Activated CD4-positive, alpha-beta T cell treated with anti-CD3 and anti-CD28 coated beads for 36 hours (primary cell): ENCODE data around the gene CRABP2. TPM values are rescaled to one million over a fixed set of nuclear protein-coding genes. Genes with fewer than 3 reads are reported as not detected.

Experiments used
- ATAC-seq: fragments of 200-7000 bp; cut with Tn5 transposase; one replicate; pipeline ENCODE4 v1.10.0; 2021; ENCODE audit warnings: mild to moderate bottlenecking, moderate library complexity
- CTCF ChIA-PET: fragments of 350-600 bp; sonication (Branson Sonifier 250); formaldehyde crosslinking; loops from one replicate; lab custom pipeline; 2021; ENCODE audit warnings: antibody characterized with exemption; lab: Charles Lee
- POLR2A ChIA-PET: fragments of 350-600 bp; sonication (Branson Sonifier 250); formaldehyde crosslinking; loops from one replicate; lab custom pipeline; 2021; ENCODE audit warnings: antibody characterized with exemption, inconsistent platforms; lab: Charles Lee
- DNase-seq: peaks from one replicate; pipeline ENCODE4 v3.0.0-alpha.2; 2020
- H3K27ac Mint-ChIP-seq: one replicate; pipeline ENCODE4 v1.8.0; 2021; ENCODE audit warnings: mixed read lengths
- H3K27me3 Mint-ChIP-seq: one replicate; pipeline ENCODE4 v1.8.0; 2021; ENCODE audit warnings: mixed read lengths
- H3K36me3 Mint-ChIP-seq: one replicate; pipeline ENCODE4 v1.8.0; 2021; ENCODE audit warnings: low read depth, mixed read lengths
- H3K4me1 Mint-ChIP-seq: one replicate; pipeline ENCODE4 v1.8.0; 2021; ENCODE audit warnings: mixed read lengths
- H3K4me3 Mint-ChIP-seq: one replicate; pipeline ENCODE4 v1.8.0; 2021; ENCODE audit warnings: mild to moderate bottlenecking, moderate library complexity, mixed read lengths
- H3K9me3 Mint-ChIP-seq: one replicate; pipeline ENCODE4 v1.8.0; 2021; ENCODE audit warnings: low read depth, mixed read lengths
- intact Hi-C, 2 experiments: fragments of 100-400 bp; cut with DNase I in 1 of 2; cut with micrococcal nuclease in 1 of 2; formaldehyde crosslinking; loops; one replicate each; pipeline versions ENCODE4 v1.14.2 to v1.15.1; 2022 to 2024; cut with DNase I, micrococcal nuclease
- total RNA-seq, 2 experiments: library from RNA; stranded (reverse); gene quantifications; one replicate each; pipeline ENCODE4 v1.2.3, GENCODE V29; 2021

The CRABP2 gene
- total RNA-seq, 2 experiments from 2014 or later = 0.88 to 0.98 TPM

- DNase-seq (peak; percentile 91), ATAC-seq (peak; percentile 73)
- Mint-ChIP-seq H3K4me3 (no peak within 1 kb of the TSS), H3K36me3 (peaks cover 43% of the 10 kb centered on the region), H3K9me3 (no peaks in the 10 kb centered on the region), H3K27ac (peak within 1 kb of the TSS; percentile 99), H3K4me1 (peaks cover 29% of the 10 kb centered on the region), H3K27me3 (no peaks in the 10 kb centered on the region)
- intact Hi-C loops = loop anchor here (1.0 to 5.0 kb wide), 13 partner anchors 13 to 516 kb away; partner anchors contain the start of genes MEF2D (in 2 of the 2), MRPL24 (in 2 of the 2), PRCC (in 2 of the 2) and SH2D2A (in 2 of the 2)
- POLR2A ChIA-PET = interaction anchor here (0.6 to 4.1 kb wide), 11 partner anchors 12 to 88 kb away, joined by 3 to 55 read pairs (median 6); partner anchors contain the start of genes HDGF, MRPL24, PRCC and SH2D2A
- CTCF ChIA-PET = interaction anchor here (0.6 to 6.2 kb wide), 23 partner anchors 8 to 411 kb away, joined by 3 to 220 read pairs (median 17); partner anchors contain the start of genes CRABP2, HDGF, INSRR and MRPL24
These were observed 22.7 kb upstream of the CRABP2 start, which contains the start of gene METTL25B for GRCh38 chr1:156727926-156728598. TSS of gene METTL25B (plus strand) at chr1:156728469. CDS start at chr1:156729105, 636 bp downstream.

DNA sequence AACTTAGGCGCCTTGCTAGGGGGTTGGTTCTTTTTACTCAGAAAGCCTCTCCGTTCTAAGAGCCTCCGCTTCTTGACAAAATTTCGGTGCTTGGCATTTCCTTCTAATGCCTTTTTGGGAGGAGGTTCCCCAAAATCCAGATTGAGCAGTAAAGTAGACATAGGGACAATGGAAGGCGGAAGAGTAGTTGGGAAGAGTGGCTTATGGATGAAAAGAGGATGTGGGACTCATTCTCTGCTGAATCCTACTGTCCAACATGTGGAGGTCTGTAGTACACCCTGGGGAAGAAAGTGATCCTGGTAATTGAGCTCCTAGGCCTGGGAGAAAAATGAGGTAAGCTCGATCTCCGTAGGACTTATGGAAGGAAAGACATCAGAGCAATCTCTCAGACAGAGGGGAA lies 22.1 kb upstream of the CRABP2 start:
- peak overlapping the region; percentile 99 for H3K27ac Mint-ChIP-seq
- no peak for ATAC-seq
- intact Hi-C loops = loop anchor here (2.0 to 5.0 kb wide), 3 partner anchors 133 to 515 kb away; partner anchors contain the start of genes MEF2D (in 1 of the 2), NTRK1 (in 1 of the 2) and PMF1 (in 1 of the 2)

DNA sequence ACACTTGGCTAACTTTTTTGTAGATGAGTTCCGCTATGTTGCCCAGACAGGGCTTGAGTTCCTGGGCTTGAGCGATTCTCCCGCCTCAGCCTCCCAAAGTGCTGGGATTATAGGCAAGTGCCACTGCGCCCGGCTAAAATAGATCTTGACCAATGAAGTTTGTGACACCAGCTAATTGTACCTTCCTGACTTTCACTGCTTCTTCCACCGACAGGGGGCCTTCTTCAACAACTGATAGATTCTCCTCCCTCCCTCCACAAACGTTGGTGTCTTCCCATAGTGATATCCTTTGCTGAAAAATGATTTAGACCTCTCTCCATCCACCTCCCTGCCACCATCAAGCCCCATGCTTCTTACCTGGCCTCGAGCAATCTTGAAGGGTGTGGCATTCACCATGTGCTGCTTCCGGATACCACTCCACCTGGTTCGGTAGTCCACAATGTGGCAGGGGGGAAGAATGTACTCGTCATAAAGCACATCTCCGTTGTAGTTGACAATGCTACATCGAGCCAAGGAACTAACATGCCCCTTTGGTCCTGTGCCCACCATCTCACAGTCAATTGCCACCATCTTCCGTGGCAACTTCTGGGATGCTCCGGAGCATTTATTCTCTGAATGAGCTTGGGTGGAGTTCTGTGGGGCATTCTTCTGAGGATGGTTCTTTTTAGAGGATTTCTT lies 21.3 kb upstream of the CRABP2 start:
- CTCF ChIA-PET = interaction anchor here (0.6 to 6.2 kb wide), 57 partner anchors 10 to 352 kb away, joined by 3 to 220 read pairs (median 6); partner anchors contain the start of genes CRABP2, HDGF, INSRR and MRPL24
- no peak overlapping the region for H3K4me3 Mint-ChIP-seq
- H3K27ac Mint-ChIP-seq = peak overlapping the region; percentile 99
- no peaks in the 10 kb centered on the region for H3K9me3 Mint-ChIP-seq
- H3K27me3 Mint-ChIP-seq = no peaks in the 10 kb centered on the region
- ATAC-seq = no peak
- DNase-seq = peak; percentile 77
- intact Hi-C loops = loop anchor here (1.0 to 5.0 kb wide), 8 partner anchors 37 to 514 kb away; partner anchors contain the start of genes NTRK1 (in 2 of the 2), MEF2D (in 1 of the 2) and PMF1 (in 1 of the 2)
- H3K36me3 Mint-ChIP-seq = peaks cover 41% of the 10 kb centered on the region
- H3K4me1 Mint-ChIP-seq = peaks cover 31% of the 10 kb centered on the region
- POLR2A ChIA-PET = interaction anchor here (0.6 to 4.1 kb wide), 11 partner anchors 11 to 164 kb away, joined by 3 to 36 read pairs (median 7); partner anchors contain the start of genes HDGF, MRPL24, NTRK1 and PRCC

More for the DNA sequence above, 22.1 kb upstream of the CRABP2 start:
- CTCF ChIA-PET = interaction anchor here (0.6 to 6.2 kb wide), 23 partner anchors 9 to 247 kb away, joined by 3 to 220 read pairs (median 19); partner anchors contain the start of genes CRABP2, HDGF, INSRR and MRPL24
- H3K9me3 Mint-ChIP-seq = no peaks in the 10 kb centered on the region
- POLR2A ChIA-PET = interaction anchor here (0.9 to 4.1 kb wide), 6 partner anchors 13 to 43 kb away, joined by 3 to 55 read pairs (median 20); partner anchors contain the start of genes HDGF, MRPL24 and PRCC
- no peaks in the 10 kb centered on the region for H3K27me3 Mint-ChIP-seq
- H3K36me3 Mint-ChIP-seq = peaks cover 40% of the 10 kb centered on the region
- peaks cover 29% of the 10 kb centered on the region for H3K4me1 Mint-ChIP-seq
- DNase-seq = no peak
- H3K4me3 Mint-ChIP-seq = no peak overlapping the region

- Mint-ChIP-seq H3K4me3 (no peak overlapping the region), H3K4me1 (peaks cover 31% of the 10 kb centered on the region), H3K27ac (no peak overlapping the region), H3K36me3 (peaks cover 45% of the 10 kb centered on the region), H3K27me3 (no peaks in the 10 kb centered on the region), H3K9me3 (no peaks in the 10 kb centered on the region)
- DNase-seq (peak; percentile 91), ATAC-seq (peak; percentile 28)
- intact Hi-C loops = loop anchor here (1.0 to 5.0 kb wide), 10 partner anchors 19 to 513 kb away; partner anchors contain the start of genes NTRK1 (in 2 of the 2), MEF2D (in 1 of the 2) and PMF1 (in 1 of the 2)
- POLR2A ChIA-PET = interaction anchor here (0.6 to 4.1 kb wide), 10 partner anchors 10 to 164 kb away, joined by 3 to 36 read pairs (median 6); partner anchors contain the start of genes MRPL24, NTRK1 and PRCC
- CTCF ChIA-PET = interaction anchor here (0.6 to 6.2 kb wide), 64 partner anchors 10 to 338 kb away, joined by 3 to 220 read pairs (median 5); partner anchors contain the start of genes CRABP2, HDGF, INSRR and MRPL24
These were observed 20.4 kb upstream of the CRABP2 start for GRCh38 chr1:156725683-156726280.

DNA sequence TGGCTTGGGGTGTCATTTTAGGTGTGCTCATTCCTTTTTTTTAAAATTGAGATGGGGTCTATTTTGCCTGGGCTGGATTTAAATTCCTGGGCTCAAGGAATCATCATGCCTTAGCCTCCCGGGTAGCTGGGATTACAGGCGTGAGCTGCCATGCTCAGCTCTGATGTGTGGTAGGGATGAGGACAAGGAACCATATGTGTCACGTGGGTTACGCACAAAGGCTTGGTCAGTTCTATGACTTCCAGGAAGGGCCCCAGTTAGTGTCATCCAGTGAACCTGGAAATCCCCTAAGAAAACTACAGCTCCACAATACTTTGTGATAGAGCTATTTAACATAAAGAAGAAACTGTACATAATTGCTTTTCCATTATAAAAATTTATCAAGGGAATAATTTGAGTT lies 16.2 kb upstream of the CRABP2 start:
- no peaks in the 10 kb centered on the region for H3K27me3 Mint-ChIP-seq
- CTCF ChIA-PET = interaction anchor here (0.6 to 4.1 kb wide), 13 partner anchors 15 to 171 kb away, joined by 3 to 50 read pairs (median 4); partner anchors contain the start of gene CRABP2
- POLR2A ChIA-PET = no interaction called here
- H3K27ac Mint-ChIP-seq = peak overlapping the region; percentile 74
- peaks cover 20% of the 10 kb centered on the region for H3K4me1 Mint-ChIP-seq
- DNase-seq = no peak
- intact Hi-C loops = no loop called here
- peaks cover 43% of the 10 kb centered on the region for H3K36me3 Mint-ChIP-seq
- peak; percentile 39 for ATAC-seq
- no peaks in the 10 kb centered on the region for H3K9me3 Mint-ChIP-seq
- H3K4me3 Mint-ChIP-seq = no peak overlapping the region

DNA sequence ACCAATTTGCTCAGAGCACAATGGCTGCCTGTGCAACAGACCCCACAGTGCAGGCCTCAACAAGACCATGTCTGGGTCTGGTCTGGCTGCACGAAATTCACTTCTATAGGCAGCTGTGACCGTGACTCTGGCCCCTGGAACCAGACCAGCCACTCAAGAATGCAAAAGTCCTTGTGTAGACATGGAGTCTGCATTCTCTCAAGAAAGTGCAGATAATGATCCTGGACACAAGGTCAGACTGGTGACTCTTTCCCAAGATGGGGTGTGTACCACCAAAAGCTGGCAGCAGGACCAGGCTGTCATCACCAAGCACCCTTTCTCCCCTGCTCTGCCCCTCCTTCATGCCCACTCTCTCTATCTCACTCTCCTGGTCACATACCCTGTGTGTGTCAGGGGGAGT lies 15.7 kb upstream of the CRABP2 start:
- DNase-seq = no peak
- no peak for ATAC-seq
- POLR2A ChIA-PET = no interaction called here
- intact Hi-C loops = no loop called here
- CTCF ChIA-PET = interaction anchor here (0.8 to 4.1 kb wide), 11 partner anchors 15 to 171 kb away, joined by 3 to 50 read pairs (median 4); partner anchors contain the start of gene CRABP2
- Mint-ChIP-seq H3K4me3 (no peak overlapping the region), H3K27me3 (no peaks in the 10 kb centered on the region), H3K9me3 (no peaks in the 10 kb centered on the region), H3K27ac (peak overlapping the region; percentile 74), H3K36me3 (peaks cover 46% of the 10 kb centered on the region), H3K4me1 (peaks cover 20% of the 10 kb centered on the region)

DNA sequence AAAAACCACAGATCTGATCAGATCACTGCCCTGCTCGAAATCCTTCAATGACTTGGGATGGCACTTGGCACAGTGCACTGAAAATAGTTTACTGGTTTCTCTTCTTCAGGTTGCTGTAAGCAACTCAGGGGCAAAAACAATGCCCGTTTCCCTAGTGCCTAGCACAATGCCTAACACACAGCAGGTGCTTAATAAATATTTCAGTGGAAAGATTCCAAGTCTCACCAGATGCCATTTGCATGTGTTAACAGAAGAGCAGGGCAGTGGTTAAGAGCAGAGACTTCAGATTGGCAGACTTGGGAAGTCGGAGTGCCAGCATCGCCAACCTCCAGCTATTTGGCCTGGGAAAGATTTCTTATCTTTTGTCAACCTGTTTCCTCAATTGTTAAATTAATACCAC lies 12.0 kb upstream of the CRABP2 start:
- ChIA-PET POLR2A (no interaction called here), CTCF (interaction anchor here (3.5 kb wide), 1 partner anchor 11 kb away, joined by 25 read pairs; the partner anchor contains the start of gene CRABP2)
- ATAC-seq (no peak), DNase-seq (no peak)
- Mint-ChIP-seq H3K4me1 (peaks cover 8% of the 10 kb centered on the region), H3K27ac (no peak overlapping the region), H3K36me3 (peaks cover 29% of the 10 kb centered on the region), H3K27me3 (no peaks in the 10 kb centered on the region), H3K4me3 (no peak overlapping the region), H3K9me3 (no peaks in the 10 kb centered on the region)
- intact Hi-C loops = no loop called here

GRCh38 chr1:156714830-156715229 lies 9.4 kb upstream of the CRABP2 start:
- POLR2A ChIA-PET = interaction anchor here (1.2 to 1.3 kb wide), 2 partner anchors 8 to 12 kb away, joined by 3 to 8 read pairs; no protein-coding TSS in a partner anchor
- CTCF ChIA-PET = interaction anchor here (0.6 to 6.0 kb wide), 7 partner anchors 8 to 409 kb away, joined by 3 to 48 read pairs (median 5); partner anchors contain the start of genes CRABP2, ISG20L2 and METTL25B
- Mint-ChIP-seq H3K4me3 (no peak overlapping the region), H3K4me1 (peaks cover 2% of the 10 kb centered on the region), H3K9me3 (no peaks in the 10 kb centered on the region), H3K27me3 (no peaks in the 10 kb centered on the region), H3K27ac (peak overlapping the region; percentile 7), H3K36me3 (peaks cover 14% of the 10 kb centered on the region)
- no peak for ATAC-seq
- intact Hi-C loops = no loop called here
- DNase-seq = no peak

- ChIA-PET POLR2A (interaction anchor here (0.6 kb wide), 1 partner anchor 99 kb away, joined by 3 read pairs; no protein-coding TSS in a partner anchor), CTCF (interaction anchor here (0.8 to 6.0 kb wide), 3 partner anchors 14 to 88 kb away, joined by 6 to 48 read pairs (median 38); partner anchors contain the start of genes ISG20L2 and METTL25B)
- Mint-ChIP-seq H3K4me1 (peaks cover 2% of the 10 kb centered on the region), H3K27ac (no peak overlapping the region), H3K4me3 (no peak overlapping the region), H3K9me3 (no peaks in the 10 kb centered on the region), H3K27me3 (no peaks in the 10 kb centered on the region), H3K36me3 (peaks cover 13% of the 10 kb centered on the region)
- intact Hi-C loops = no loop called here
- no peak for ATAC-seq
- DNase-seq = no peak
These were observed 7.2 kb upstream of the CRABP2 start for GRCh38 chr1:156712626-156713025.
